GM12875 (cell line): ENCODE measurements around the gene LRRC4C.

Source experiments
- H3K4me3 ChIP-seq: one replicate; pipeline ENCODE4 v1.5.1; 2011; ENCODE audit warnings: low read depth, low read length, control low read depth
- CTCF ChIP-seq: IDR thresholded peaks from 2 replicates; pipeline ENCODE4 v1.5.1; 2011; ENCODE audit warnings: low read depth, mild to moderate bottlenecking, control low read depth, inconsistent platforms, low read length, moderate library complexity, borderline replicate concordance; ENCODE audit not compliant: insufficient read depth

Gene LRRC4C

GRCh38 chr11:41419901-41420300 lies 39.6 kb downstream of the LRRC4C start:
- no peak for TF ChIP-seq CTCF
- no peak overlapping the region for H3K4me3 ChIP-seq

- H3K4me3 ChIP-seq = no peak overlapping the region
- TF ChIP-seq CTCF = no peak
Measured at GRCh38 chr11:41414771-41415440, 44.5 kb downstream of the LRRC4C start.

GRCh38 chr11:41413843-41414242 lies 45.6 kb downstream of the LRRC4C start:
- no peak overlapping the region for H3K4me3 ChIP-seq
- TF ChIP-seq CTCF = no peak

- no peak overlapping the region for H3K4me3 ChIP-seq
- no peak for TF ChIP-seq CTCF
Measured at GRCh38 chr11:41405812-41406211, 53.6 kb downstream of the LRRC4C start.

- no peak for TF ChIP-seq CTCF
- no peak overlapping the region for H3K4me3 ChIP-seq
Measured at GRCh38 chr11:41404109-41404508, 55.3 kb downstream of the LRRC4C start.

- H3K4me3 ChIP-seq = no peak overlapping the region
- TF ChIP-seq CTCF = no peak
Measured at GRCh38 chr11:41403458-41403857, 56.0 kb downstream of the LRRC4C start.

GRCh38 chr11:41400819-41401382 lies 58.6 kb downstream of the LRRC4C start:
- no peak overlapping the region for H3K4me3 ChIP-seq
- no peak for TF ChIP-seq CTCF
